Stimulated activated CD4-positive, alpha-beta T cell treated with anti-CD3 and anti-CD28 coated beads, TNF-alpha, amount 100 ng/mL, for 48 hours (primary cell): ENCODE data around the gene LSS.
"Not testable (repeated sequence)": the region's sequence is repeated elsewhere in the genome, so short reads cannot be mapped to it uniquely, and the experiment has no call there.

ENCODE experiments used
- DNase-seq, 3 donors: peaks; one replicate each; pipeline ENCODE4 v3.0.0-alpha.2; 2020; ENCODE audit warnings: low read depth in 3 of 3

LSS gene

DNA sequence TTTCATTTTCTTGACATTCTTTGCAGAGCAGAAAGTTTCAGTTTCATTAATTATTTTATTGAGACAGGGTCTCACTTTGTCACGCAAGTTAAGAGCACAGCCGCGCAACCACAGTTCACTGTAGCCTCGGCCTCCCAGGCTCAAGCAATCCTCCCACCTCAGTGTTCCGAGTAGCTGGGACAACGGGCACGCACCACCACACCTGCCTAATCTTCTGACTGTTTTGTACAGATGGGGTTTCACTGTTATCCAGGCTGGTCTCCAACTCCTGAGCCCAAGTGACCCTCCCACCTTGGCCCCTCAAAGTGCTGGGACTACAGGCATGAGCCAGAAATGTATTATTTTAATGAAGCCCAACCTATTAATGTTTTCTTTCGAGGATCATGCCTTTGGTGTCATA lies 41.3 kb downstream of the LSS start:
- DNase-seq: no peak

GRCh38 chr21:46185716-46186115 lies 42.9 kb downstream of the LSS start:
- DNase-seq: no peak

DNA sequence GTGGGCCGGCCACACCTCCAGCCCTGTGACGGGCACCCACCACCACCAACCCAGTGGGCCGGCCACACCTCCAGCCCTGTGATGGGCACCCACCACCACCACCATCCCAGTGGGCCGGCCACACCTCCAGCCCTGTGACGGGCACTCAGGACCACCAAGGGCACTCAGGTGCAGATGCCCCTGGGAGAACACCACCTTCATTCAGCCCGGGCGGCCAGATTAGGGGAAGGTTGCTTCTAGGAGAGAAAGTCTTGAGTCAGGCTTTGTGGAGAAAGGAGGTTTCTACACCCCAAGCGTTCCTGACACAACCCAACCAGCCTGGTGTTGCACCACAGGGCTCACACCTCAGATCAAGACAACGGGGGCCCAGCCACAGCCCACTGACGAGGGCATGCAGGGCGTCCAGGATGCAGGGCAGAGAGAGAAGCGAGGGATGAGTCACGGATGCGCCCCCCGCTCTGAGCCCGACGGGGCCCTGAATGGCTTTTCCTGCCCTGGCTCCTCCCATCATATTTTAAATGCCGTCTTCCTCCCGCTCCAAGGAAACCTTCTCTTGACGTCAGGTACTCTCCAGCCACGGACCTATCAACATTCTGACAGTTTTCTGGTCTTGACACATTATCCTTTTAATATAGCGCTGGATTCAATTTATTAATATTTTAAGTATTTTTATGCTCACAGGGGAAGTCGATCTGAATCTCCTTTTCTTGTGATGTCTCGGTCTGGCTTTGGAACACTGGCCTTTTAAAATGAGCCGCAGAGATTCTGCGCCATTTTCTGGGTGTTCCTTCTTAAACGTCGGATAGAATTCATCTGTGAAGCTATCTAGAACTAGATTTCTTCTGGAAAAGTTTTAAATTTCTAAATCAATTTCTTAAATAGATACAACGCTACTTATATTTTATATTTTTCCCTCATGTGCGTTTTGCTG lies 43.7 kb downstream of the LSS start:
- peak in 2 of 3 donors; percentile 38 to 65 for DNase-seq

DNA sequence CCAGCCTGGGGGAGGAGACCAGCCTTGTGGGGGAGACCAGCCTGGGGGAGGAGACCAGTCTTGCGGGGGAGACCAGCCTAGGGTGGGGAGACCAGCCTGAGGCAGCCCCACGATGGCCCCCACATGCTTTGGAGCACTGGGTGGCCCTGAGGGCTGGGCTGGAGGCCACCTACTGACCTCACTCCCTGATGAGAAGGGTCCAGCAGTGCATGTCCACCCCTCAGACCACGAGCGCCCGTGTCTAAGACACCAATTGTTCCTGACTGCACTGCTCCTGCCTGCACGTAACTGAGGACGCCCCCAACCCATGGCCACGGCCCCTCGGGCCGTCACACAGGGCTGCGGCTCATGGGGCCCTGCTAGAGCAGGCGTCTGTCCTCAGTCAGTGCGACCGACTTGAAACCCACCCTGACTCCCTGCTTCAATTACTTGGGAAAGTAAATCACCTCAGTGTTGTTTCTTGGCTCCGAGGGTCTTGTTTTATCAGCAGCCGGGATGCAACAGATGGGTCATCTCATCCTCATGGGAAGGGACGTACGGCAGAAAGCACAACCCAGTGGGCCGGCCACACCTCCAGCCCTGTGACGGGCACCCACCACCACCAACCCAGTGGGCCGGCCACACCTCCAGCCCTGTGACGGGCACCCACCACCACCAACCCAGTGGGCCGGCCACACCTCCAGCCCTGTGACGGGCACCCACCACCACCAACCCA lies 44.5 kb downstream of the LSS start, which contains the start of gene SPATC1L:
TSS of gene SPATC1L (minus strand) at position 550 of the 715 bp plus-strand sequence. CDS start 1,643 bp downstream, outside the sequence.
- peak in 2 of 3 donors; percentile 20 to 34 for DNase-seq

DNA sequence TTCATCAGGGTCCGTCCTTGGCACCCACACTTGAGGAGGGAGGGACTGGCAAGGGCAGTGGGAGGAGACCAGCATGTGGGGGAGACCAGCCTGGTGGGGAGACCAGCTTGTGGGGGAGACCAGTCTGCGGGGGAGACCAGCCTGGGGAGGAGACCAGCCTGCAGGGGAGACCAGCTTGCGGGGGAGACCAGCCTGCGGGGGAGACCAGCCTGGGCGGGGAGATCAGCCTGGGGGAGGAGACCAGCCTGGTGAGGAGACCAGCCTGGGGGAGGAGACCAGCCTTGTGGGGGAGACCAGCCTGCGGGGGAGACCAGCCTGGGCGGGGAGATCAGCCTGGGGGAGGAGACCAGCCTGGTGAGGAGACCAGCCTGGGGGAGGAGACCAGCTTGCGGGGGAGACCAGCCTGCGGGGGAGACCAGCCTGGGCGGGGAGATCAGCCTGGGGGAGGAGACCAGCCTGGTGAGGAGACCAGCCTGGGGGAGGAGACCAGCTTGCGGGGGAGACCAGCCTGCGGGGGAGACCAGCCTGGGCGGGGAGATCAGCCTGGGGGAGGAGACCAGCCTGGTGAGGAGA lies 45.2 kb downstream of the LSS start:
- not testable (repeated sequence) for DNase-seq

- DNase-seq: no peak
These were observed 45.8 kb downstream of the LSS start for GRCh38 chr21:46182548-46183336.

GRCh38 chr21:46181953-46182547 lies 46.5 kb downstream of the LSS start:
- no peak for DNase-seq

DNA sequence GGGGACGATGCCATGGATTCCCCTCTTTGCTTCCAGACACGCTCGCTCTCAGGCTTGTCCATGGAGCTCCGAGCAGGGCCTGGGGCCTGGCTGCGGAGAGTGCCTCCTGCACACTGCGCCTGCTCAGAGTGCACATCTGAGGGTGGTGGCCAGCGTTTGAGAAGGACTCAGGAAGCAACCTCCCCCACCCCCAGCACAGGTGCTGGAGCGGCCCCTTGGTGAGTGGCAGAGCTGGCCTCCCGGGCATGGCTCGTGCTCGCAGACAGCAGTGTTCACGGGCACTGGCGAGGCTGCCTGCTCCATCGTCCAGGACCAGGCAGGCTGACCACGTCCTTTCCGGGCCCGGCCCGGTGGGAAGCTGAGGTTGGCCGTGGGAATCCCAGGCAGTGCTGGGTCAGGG lies 47.1 kb downstream of the LSS start:
- no peak for DNase-seq

DNA sequence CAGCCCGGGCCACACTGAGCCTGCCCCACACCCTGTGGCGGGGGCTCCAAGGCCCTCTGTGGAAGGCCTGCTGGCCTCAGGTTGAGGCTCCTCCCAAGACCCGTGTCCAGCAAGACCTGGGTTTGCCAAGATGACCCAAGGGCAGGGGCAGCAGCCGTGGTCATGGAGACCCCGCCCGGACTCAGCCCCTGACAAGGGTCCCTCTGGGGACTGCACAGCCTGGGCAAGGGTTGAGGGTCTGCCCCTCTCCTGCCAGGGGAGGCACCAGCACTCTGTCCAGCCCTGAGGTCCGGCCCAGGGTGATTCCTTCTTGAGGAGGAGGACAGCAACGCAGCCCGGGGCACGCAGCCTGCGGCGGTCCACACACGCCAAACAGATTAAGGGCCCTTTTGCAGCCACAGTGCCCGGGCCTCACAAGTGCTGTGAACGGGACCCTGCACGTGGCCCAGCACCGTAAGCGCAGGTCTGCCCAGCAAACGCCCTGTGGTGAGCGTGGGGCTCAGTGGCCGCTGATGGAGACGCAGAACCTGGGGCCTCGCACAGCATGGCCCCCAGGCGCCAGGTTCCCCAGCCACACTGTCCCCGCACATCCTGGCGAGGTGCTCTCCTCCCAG lies 47.7 kb downstream of the LSS start:
- DNase-seq: no peak

DNA sequence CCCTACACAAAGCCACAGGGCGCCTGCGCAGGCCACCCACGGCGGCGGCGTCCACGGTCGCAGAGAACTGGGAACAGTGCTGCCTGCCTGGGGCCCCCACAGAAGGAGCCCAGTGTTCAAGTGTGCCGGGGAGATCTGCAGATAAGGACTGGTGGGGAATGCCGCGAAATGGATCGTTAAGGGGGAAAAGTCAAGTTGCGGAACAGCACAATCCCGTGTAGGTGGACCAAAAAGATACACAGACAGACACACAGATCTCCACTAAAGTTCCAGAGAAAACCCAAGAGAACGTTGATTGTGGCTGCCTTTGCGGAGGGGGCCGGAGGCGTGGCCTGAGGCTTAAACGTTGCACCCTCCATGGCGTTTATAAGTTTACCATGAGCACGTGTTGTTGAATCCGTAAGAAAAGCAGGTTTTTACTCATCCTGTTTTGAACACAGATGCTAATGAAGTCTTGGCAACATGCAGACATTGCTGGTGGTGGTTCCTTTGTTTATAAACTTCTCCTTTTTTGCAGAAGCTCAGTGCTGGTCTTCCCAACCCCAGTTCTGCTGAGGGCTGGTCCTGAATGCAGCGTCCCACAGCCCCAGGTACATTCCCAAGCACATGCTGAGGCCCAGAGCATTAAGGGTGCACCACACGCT lies 48.4 kb downstream of the LSS start:
- no peak for DNase-seq

- no peak for DNase-seq
These were observed 48.9 kb downstream of the LSS start for GRCh38 chr21:46179708-46180078.

DNA sequence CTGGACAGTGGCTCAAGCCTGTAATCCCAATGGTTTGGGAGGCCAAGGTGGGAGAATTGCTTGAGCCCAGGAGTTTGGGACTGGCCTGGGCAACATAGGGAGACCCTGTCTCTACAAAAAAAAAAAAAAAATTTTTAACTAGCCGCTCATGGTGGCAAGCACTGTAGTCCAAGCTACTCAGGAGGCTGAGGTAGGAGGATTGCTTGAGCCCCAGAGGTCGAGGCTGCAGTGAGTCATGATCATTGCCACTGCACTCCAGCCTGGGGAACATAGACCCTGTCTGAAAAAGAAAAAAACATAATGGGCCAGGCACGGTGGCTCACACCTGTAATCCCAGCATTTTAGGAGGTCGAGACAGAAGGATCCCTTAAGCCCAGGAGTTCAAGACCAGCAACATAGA lies 49.6 kb downstream of the LSS start:
- no peak for DNase-seq

- DNase-seq: not testable (repeated sequence)
These were observed 52.0 kb downstream of the LSS start for GRCh38 chr21:46176443-46177129.

DNA sequence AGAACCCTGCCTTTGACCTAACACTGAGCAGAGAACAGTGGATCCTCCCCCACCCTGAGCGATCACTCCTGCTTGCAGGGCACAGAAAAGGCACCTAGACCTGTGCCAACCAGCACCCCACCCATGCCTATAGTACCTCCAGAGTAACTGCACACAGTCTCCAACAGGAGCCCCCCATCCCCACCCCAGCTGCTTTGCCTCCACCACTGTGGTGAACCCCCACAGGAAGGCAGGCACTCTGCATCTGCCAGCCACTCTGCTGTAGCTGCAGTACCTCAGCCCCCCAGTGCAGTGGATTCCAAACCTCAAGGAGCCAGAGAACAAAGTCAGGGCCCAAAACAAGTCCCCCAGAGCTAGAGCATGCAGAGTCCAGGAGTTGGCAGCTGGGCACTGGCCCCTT lies 55.0 kb downstream of the LSS start:
- no peak for DNase-seq

DNA sequence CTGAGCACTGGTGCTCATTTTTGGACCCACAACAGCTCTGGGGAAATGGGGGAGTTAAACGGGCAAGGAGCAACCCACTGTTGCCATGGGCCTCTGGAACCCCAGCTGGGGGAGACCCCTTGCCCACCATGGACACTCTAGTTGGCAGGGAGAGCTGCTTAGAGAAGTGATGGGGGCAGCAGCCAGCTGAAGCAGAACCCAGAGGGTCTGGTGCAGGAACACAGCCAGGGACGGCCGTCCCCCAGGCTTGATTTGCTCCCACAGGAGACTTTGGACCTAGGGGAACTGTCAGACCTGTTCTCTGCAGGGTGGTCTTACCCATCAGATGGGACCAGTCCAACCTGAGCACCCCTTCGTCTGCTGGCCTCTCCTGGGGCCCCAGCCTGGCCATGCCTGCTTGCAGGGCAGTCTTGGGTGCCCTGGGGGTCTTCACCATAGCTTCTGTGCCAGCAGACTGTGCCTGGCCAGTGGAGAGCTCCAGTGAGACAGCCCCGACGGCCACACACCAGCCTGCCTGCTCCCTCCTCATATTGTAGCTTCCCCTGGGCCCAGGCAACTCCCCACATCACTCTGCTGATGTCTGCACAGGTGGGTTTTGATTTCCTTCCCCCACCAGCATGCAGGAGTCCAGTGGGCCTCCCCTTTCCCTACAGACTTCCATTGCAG lies 55.6 kb downstream of the LSS start:
- no peak for DNase-seq

DNA sequence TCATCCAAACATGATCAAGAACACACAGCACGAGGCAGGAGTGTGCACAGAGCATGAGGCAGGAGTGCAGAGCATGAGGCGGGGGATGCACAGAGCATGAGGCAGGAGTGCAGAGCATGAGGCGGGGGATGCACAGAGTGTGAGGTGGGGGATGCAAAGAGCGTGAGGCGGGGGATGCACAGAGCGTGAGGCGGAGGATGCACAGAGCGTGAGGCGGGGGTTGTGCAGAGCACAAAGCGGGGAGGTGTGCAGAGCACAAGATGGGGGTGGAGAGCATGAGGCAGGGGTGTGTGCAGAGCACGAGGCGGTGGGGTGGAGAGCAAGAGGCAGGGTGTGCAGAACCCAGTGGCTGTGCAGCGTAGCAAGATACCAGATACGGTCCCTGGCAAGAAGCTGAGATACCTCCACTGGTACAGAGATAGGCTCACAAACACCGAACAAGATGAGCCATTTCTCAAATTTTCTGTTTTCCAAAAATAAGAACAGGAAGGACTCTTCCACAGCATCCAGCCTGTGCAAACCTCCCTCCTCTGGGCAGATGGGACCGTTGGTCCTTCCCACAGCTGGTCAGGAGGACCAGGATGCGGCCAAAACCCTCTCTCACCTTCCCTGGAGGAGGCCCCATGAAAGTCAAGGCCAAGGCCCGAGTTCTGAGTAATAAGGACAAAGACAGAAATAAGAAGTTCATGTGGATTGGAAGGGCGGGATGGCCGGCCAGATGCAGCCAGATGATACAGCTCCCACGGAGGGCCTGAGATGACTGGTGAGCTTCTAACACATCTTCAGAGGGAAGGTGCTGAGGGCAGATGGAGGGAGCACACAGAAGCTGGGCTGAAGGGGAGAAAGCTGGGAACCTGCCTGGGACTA lies 56.3 kb downstream of the LSS start:
- DNase-seq: no peak

GRCh38 chr21:46171585-46171984 lies 57.0 kb downstream of the LSS start:
- DNase-seq: no peak
